OCI-LY7 (cell line): ENCODE data around the gene HBA2.

Source experiments
- EZH2phosphoT487 ChIP-seq: fragments of 200-600 bp; sonication (generic); IDR thresholded peaks from 2 replicates; pipeline ENCODE4 v1.6.1; 2018; ENCODE audit warnings: low read depth, borderline replicate concordance, mild to moderate bottlenecking, mixed run types, antibody characterized with exemption, low read length, moderate library complexity, mixed read lengths
- TF ChIP-seq, protein P1 (sequence below): fragments of 200-600 bp; sonication (generic); conservative IDR thresholded peaks from 2 replicates; pipeline ENCODE4 v1.5.1; 2014; ENCODE audit warnings: mild to moderate bottlenecking, antibody characterized with exemption, low read length, moderate library complexity, mixed read lengths

DNA sequence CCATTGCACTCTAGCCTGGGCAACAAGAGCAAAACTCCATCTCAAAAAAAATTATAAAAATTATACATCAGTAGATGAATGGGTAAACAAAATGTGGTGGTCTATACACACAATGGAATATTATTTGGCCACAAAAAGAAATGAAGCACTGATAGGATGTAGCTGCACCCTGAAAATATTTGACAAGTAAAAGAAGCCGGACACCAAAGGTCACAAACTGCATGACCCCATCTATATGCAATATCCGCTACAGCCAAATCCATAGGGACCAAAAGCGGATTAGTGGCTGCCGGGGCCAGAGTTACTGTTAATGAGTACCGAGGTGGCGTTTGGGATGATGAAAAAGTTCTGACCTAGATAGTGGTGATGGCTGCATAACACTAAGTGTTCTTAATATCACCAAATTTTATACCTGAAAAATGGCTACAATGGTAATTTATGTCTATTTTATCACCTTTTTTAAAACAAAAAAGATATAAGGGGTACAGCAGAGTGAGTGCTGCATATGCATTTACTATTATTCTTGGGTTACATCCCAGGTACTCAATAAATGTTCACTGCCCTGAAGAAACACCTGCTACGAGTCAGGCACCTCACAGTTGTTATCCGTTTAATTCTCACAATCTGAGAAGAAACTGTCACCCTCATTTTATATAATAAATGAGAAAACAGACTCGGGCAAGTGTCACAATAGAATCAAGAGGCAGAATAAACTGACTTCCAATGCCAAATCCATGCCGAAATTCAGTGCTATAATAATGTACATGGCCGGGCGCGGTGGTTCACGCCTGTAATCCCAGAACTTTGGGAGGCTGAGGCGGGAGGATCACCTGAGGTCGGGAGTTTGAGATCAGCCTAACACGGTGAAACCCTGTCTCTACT is 6.8 kb downstream of the HBA2 start:
- no peak for TF ChIP-seq EZH2phosphoT487
- TF ChIP-seq, protein P1, sequence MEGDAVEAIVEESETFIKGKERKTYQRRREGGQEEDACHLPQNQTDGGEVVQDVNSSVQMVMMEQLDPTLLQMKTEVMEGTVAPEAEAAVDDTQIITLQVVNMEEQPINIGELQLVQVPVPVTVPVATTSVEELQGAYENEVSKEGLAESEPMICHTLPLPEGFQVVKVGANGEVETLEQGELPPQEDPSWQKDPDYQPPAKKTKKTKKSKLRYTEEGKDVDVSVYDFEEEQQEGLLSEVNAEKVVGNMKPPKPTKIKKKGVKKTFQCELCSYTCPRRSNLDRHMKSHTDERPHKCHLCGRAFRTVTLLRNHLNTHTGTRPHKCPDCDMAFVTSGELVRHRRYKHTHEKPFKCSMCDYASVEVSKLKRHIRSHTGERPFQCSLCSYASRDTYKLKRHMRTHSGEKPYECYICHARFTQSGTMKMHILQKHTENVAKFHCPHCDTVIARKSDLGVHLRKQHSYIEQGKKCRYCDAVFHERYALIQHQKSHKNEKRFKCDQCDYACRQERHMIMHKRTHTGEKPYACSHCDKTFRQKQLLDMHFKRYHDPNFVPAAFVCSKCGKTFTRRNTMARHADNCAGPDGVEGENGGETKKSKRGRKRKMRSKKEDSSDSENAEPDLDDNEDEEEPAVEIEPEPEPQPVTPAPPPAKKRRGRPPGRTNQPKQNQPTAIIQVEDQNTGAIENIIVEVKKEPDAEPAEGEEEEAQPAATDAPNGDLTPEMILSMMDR: no peak
